ENCODE data around the gene MEIS2.

The MEIS2 gene

GRCh38 chr15:37094333-37094914 is 5.9 kb downstream of the MEIS2 start:
- no peaks in the 10 kb centered on the region for H3K36me3 ChIP-seq (ENCODE audit: insufficient read depth, low read length)
- no peaks in the 10 kb centered on the region for H3K27me3 ChIP-seq (ENCODE audit: insufficient read depth, low read length, poor library complexity, severe bottlenecking)

GRCh38 chr15:37093480-37094332 is 6.6 kb downstream of the MEIS2 start:
- H3K4me1 ChIP-seq (ENCODE audit: insufficient read depth, low read length, poor library complexity, severe bottlenecking) = no peaks in the 10 kb centered on the region
- H2AFZ ChIP-seq (ENCODE audit: low read length) = no peak overlapping the region
- H4K20me1 ChIP-seq (ENCODE audit: insufficient read depth, low read length, poor library complexity, severe bottlenecking) = no peaks in the 10 kb centered on the region
- H3K27me3 ChIP-seq (ENCODE audit: insufficient read depth, low read length, poor library complexity, severe bottlenecking) = no peaks in the 10 kb centered on the region
- H3F3A ChIP-seq (ENCODE audit: low read depth) = no peaks in the 10 kb centered on the region
- H3K9me2 ChIP-seq (replicated peaks; ENCODE audit: low read depth, low read length) = no peaks in the 10 kb centered on the region
- no peak overlapping the region for H3K4me2 ChIP-seq (ENCODE audit: low read depth, low read length, poor library complexity, severe bottlenecking)
- H3K4me3 ChIP-seq (ENCODE audit: low read length, poor library complexity, severe bottlenecking) = no peak overlapping the region
- H3K9ac ChIP-seq (ENCODE audit: low read depth, low read length, poor library complexity, severe bottlenecking) = no peak overlapping the region
- H3K9me3 ChIP-seq (ENCODE audit: insufficient read depth, low read depth, low read length) = no peaks in the 10 kb centered on the region
- TF ChIP-seq CTCF (conservative IDR thresholded peaks at IDR 0.05; ENCODE audit: low read length) (no peak), EZH2phosphoT487 (IDR thresholded peaks at IDR 0.05; ENCODE audit: borderline replicate concordance) (no peak)
- no peaks in the 10 kb centered on the region for H3K36me3 ChIP-seq (ENCODE audit: insufficient read depth, low read length)
- H3K79me2 ChIP-seq (ENCODE audit: insufficient read depth, low read length) = no peaks in the 10 kb centered on the region

More at GRCh38 chr15:37094333-37094914, 5.9 kb downstream of the MEIS2 start:
- H4K20me1 ChIP-seq (ENCODE audit: insufficient read depth, low read length, poor library complexity, severe bottlenecking) = no peaks in the 10 kb centered on the region
- H3K9me2 ChIP-seq (replicated peaks; ENCODE audit: low read depth, low read length) = no peaks in the 10 kb centered on the region
- H3K4me3 ChIP-seq (ENCODE audit: low read length, poor library complexity, severe bottlenecking) = no peak overlapping the region
- H3F3A ChIP-seq (ENCODE audit: low read depth) = no peaks in the 10 kb centered on the region
- no peaks in the 10 kb centered on the region for H3K79me2 ChIP-seq (ENCODE audit: insufficient read depth, low read length)
- H3K9ac ChIP-seq (ENCODE audit: low read depth, low read length, poor library complexity, severe bottlenecking) = no peak overlapping the region
- H3K4me1 ChIP-seq (ENCODE audit: insufficient read depth, low read length, poor library complexity, severe bottlenecking) = no peaks in the 10 kb centered on the region
- no peak overlapping the region for H2AFZ ChIP-seq (ENCODE audit: low read length)
- H3K4me2 ChIP-seq (ENCODE audit: low read depth, low read length, poor library complexity, severe bottlenecking) = no peak overlapping the region
- H3K9me3 ChIP-seq (ENCODE audit: insufficient read depth, low read depth, low read length) = no peaks in the 10 kb centered on the region
- TF ChIP-seq EZH2phosphoT487 (IDR thresholded peaks at IDR 0.05; ENCODE audit: borderline replicate concordance) (no peak), CTCF (conservative IDR thresholded peaks at IDR 0.05; ENCODE audit: low read length) (no peak)

DNA sequence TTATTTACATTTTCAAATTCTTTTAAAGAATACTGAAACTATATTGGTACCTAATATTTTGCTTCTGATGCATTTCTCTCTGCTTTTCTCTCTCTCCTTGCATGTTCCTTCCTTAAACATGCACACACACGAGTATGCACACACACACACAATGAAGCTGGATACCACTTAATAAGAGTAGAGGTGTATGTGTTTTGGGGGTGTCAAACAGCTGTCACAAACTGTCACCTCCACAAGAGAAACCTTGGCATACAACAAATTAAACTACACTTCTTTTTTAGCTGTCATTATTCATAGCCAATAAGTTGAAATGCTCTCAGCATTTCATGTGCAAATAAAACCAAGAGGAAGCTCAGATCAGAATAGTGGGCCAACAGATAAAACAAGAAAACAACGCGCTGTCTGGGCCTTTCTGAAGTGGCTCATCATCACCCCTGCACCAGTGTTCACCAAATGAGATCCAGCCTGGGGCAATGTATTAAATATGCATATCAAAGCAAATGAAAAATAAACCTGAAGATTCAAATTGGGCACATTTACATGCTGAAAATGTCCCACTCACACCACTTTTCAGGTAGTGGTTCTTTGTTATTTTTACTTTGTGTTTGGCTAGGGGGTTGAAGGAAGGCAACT is 9.7 kb downstream of the MEIS2 start:
- Histone ChIP-seq H3K4me3 (ENCODE audit: low read length, poor library complexity, severe bottlenecking) (no peak overlapping the region), H3F3A (ENCODE audit: low read depth) (no peaks in the 10 kb centered on the region), H3K27me3 (ENCODE audit: insufficient read depth, low read length, poor library complexity, severe bottlenecking) (no peaks in the 10 kb centered on the region), H3K9me3 (ENCODE audit: insufficient read depth, low read depth, low read length) (no peaks in the 10 kb centered on the region), H3K9ac (ENCODE audit: low read depth, low read length, poor library complexity, severe bottlenecking) (no peak overlapping the region), H4K20me1 (ENCODE audit: insufficient read depth, low read length, poor library complexity, severe bottlenecking) (no peaks in the 10 kb centered on the region), H2AFZ (ENCODE audit: low read length) (no peak overlapping the region), H3K36me3 (ENCODE audit: insufficient read depth, low read length) (no peaks in the 10 kb centered on the region), H3K9me2 (replicated peaks; ENCODE audit: low read depth, low read length) (no peaks in the 10 kb centered on the region), H3K79me2 (ENCODE audit: insufficient read depth, low read length) (no peaks in the 10 kb centered on the region), H3K4me1 (ENCODE audit: insufficient read depth, low read length, poor library complexity, severe bottlenecking) (no peaks in the 10 kb centered on the region), H3K4me2 (ENCODE audit: low read depth, low read length, poor library complexity, severe bottlenecking) (no peak overlapping the region)
- TF ChIP-seq EZH2phosphoT487 (IDR thresholded peaks at IDR 0.05; ENCODE audit: borderline replicate concordance) = no peak
